Measurements from ENCODE around the gene IFRD2. TPM values are rescaled to one million over a fixed set of nuclear protein-coding genes. Genes with fewer than 3 reads are reported as not detected.

IFRD2 gene
- total and polyA plus RNA-seq, 2 of the 8 experiments (the other 6 are each of a cell fraction or from before 2014, with no cell fraction given): 76.7 to 88.8 TPM

DNA sequence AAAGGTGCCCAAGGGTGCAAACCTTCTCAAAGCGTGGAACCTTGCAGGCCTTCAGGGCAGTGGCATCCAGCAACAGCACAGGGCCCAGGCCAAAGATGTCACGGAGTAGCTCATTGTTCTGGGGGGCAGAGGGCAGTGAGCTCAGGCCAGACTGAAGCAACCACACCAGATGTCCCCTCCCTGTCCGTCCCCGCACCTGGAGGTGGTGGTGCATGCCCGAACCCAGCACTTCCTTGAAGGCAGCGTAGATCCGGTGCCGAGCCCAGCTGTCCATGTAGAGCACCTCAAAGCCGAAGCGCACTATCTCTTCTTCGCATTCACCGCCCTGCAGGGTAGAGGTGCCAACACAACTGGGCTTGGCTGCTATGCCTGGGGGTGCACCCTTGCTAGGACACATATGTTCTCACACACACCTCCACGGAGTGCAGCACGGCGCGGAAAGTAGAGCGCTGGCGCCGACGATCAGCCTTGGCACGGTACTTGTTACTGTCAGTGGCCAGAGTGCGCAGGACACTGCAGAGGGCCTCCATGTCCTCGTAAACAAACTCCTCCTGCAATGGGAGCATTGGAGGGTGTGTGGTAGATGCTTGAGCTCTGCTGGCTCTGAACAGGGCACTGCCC is 3.7 kb downstream of the IFRD2 start:
- H3K14ac ChIP-seq (ENCODE audit: insufficient read length): no peak overlapping the region
- DNase-seq (ENCODE audit: low read depth in 1 of 2, low spot score in 2 of 2): no peak
- H4K91ac ChIP-seq (replicated peaks; ENCODE audit: insufficient read length, low read length): no peak overlapping the region
- TF ChIP-seq GABPA (IDR thresholded peaks at IDR 0.05; ENCODE audit: borderline replicate concordance, insufficient read depth, low read length): no peak
- TF ChIP-seq BCL11A (IDR thresholded peaks at IDR 0.05; ENCODE audit: low read depth in 2 of 2, low read length in 2 of 2): no peak
- no peak for TF ChIP-seq SIX5 (IDR thresholded peaks at IDR 0.05; ENCODE audit: low read depth, low read length)
- no peak for TF ChIP-seq KDM1A (IDR thresholded peaks at IDR 0.05; ENCODE audit: borderline replicate concordance, low read length)
- TF ChIP-seq HDAC2 (IDR thresholded peaks at IDR 0.05; ENCODE audit: borderline replicate concordance in 1 of 2, low read depth in 2 of 2, low read length in 2 of 2): no peak
- peaks cover 0 to 7% (median 5%) of the 10 kb centered on the region in 4 experiments; a peak in 4 of 7 replicates for H3K4me1 ChIP-seq (replicated peaks in 1 of 4; ENCODE audit: control insufficient read depth in 3 of 4, insufficient read depth in 4 of 4, low read length in 3 of 4)
- H2AFZ ChIP-seq (ENCODE audit: low read length): no peak overlapping the region
- H3K9ac ChIP-seq (replicated peaks in 1 of 4; ENCODE audit: extremely low read depth in 1 of 4, low read depth in 3 of 4, low read length in 3 of 4): no peak overlapping the region
- H3K18ac ChIP-seq (ENCODE audit: extremely low read depth, low read length): no peak overlapping the region
- no peak for FAIRE-seq
- H3K27me3 ChIP-seq (replicated peaks in 1 of 4; ENCODE audit: control insufficient read depth in 3 of 4, extremely low read depth in 1 of 4, insufficient read depth in 3 of 4, low read length in 3 of 4): no peaks in the 10 kb centered on the region; a peak in 1 of 7 replicates
- H2BK15ac ChIP-seq (ENCODE audit: low read length): no peak overlapping the region
- POLR2A ChIA-PET (ENCODE audit: partially characterized antibody): interaction anchor here (0.6 to 6.8 kb wide), 5 partner anchors 10 to 40 kb away, joined by 3 to 122 read pairs (median 3); partner anchors contain the start of genes HYAL3, LSMEM2 and NAA80
- peaks cover 10% of the 10 kb centered on the region for H3K23me2 ChIP-seq (ENCODE audit: low read depth, low read length)
- H3K79me2 ChIP-seq (ENCODE audit: control insufficient read depth in 1 of 2, insufficient read depth in 2 of 2, low read length in 2 of 2): peaks cover 0 to 15% of the 10 kb centered on the region in 2 experiments; a peak in 3 of 4 replicates
- H4K20me1 ChIP-seq (replicated peaks in 1 of 2; ENCODE audit: control insufficient read depth in 1 of 2, insufficient read depth in 2 of 2, low read length in 2 of 2): peaks cover 0 to 13% of the 10 kb centered on the region in 2 experiments
- H3K56ac ChIP-seq (replicated peaks; ENCODE audit: insufficient read length, low read depth, low read length): no peak overlapping the region
- no peak overlapping the region for H3K4me3 ChIP-seq (ENCODE audit: extremely low read depth in 1 of 4, insufficient read depth in 2 of 4, low read depth in 3 of 4, low read length in 4 of 4)
- H3K4ac ChIP-seq (replicated peaks; ENCODE audit: insufficient read length, low read depth, low read length): no peak overlapping the region
- no peak overlapping the region; the same call in 1 of the 2 replicates for H2BK5ac ChIP-seq (ENCODE audit: low read depth, low read length)
- peaks cover 8% of the 10 kb centered on the region; the same call in 1 of the 2 replicates for H3K79me1 ChIP-seq (ENCODE audit: low read depth, low read length)
- peaks cover 16 to 29% (median 22%) of the 10 kb centered on the region in 4 experiments for H3K36me3 ChIP-seq (ENCODE audit: control insufficient read depth in 2 of 4, insufficient read depth in 4 of 4, low read length in 3 of 4)
- H2AK5ac ChIP-seq (ENCODE audit: low read depth, low read length): no peak overlapping the region
- no peak overlapping the region for H2BK12ac ChIP-seq (ENCODE audit: low read depth, low read length)
- H2BK120ac ChIP-seq (replicated peaks; ENCODE audit: low read depth, low read length): no peak overlapping the region
- no peak overlapping the region for H3K27ac ChIP-seq (ENCODE audit: low read depth, low read length)
- no peaks in the 10 kb centered on the region for H3K9me3 ChIP-seq (ENCODE audit: insufficient read depth in 2 of 2, low read depth in 1 of 2, low read length in 1 of 2)
- CTCF ChIA-PET (ENCODE audit: partially characterized antibody): interaction anchor here (0.8 to 4.3 kb wide), 7 partner anchors 9 to 60 kb away, joined by 3 to 13 read pairs (median 3); partner anchors contain the start of gene HYAL1
- no peak overlapping the region for H4K5ac ChIP-seq (ENCODE audit: insufficient read length, low read depth, low read length)
- 94% methylated on average over 23 of the region's 23 CpGs; no CpG with 5 or more reads in 1 of the 2 experiments for WGBS, 2 experiments (ENCODE audit: extremely low coverage in 1 of 2, insufficient coverage in 1 of 2, insufficient read length in 1 of 2, insufficient replicate concordance in 2 of 2, low coverage in 1 of 2, low lambda C conversion rate in 2 of 2, missing lambda C conversion rate in 1 of 2)
- no peak overlapping the region for H3K23ac ChIP-seq (ENCODE audit: insufficient read length)
- no peak overlapping the region for H4K8ac ChIP-seq (ENCODE audit: extremely low read depth, insufficient read depth, low read length)
- no peak overlapping the region for H3K4me2 ChIP-seq (ENCODE audit: insufficient read depth in 1 of 2, low read depth in 2 of 2, low read length in 2 of 2)
- H2BK20ac ChIP-seq (ENCODE audit: low read length): no peak overlapping the region

Data from H1 (cell line).